ENCODE results near the gene MAP4K3.

DNA sequence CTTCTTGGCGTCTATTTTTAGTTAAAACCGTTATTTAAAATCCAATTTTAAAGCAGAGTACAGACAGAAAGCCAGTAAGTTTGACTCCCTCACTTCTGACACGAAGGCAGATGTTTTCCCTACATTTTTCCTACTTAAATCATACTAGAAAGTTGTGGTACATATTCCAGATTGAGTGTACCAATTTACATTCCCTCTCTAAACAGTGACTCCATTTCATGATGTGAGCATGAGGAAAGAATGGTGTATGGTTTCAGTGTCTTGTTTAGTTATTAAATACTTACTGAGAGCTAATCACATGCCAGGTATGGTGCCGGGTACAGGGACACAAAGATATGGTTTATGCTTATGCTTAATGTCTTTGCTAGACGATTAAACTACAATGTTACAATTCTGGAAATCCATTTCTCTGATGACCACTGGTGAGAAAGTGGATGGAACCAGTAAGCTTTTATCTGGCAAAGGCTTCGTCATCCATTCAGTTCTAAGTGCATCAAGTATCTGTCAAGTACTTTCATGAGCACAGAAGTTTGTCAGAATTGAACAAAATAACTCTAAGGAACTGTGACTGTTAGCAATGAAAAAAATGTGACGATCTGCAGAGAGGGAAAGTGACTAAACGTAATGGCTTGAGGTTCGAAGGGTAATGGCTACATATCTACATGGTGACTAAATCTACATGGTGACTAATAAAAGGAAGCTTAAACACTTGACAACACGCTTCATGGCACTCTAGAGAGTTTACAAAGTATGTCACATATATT lies 25.7 kb downstream of the MAP4K3 start:
- no peak for TF ChIP-seq POLR2A (IDR thresholded peaks at IDR 0.05)
- TF ChIP-seq, protein P1, sequence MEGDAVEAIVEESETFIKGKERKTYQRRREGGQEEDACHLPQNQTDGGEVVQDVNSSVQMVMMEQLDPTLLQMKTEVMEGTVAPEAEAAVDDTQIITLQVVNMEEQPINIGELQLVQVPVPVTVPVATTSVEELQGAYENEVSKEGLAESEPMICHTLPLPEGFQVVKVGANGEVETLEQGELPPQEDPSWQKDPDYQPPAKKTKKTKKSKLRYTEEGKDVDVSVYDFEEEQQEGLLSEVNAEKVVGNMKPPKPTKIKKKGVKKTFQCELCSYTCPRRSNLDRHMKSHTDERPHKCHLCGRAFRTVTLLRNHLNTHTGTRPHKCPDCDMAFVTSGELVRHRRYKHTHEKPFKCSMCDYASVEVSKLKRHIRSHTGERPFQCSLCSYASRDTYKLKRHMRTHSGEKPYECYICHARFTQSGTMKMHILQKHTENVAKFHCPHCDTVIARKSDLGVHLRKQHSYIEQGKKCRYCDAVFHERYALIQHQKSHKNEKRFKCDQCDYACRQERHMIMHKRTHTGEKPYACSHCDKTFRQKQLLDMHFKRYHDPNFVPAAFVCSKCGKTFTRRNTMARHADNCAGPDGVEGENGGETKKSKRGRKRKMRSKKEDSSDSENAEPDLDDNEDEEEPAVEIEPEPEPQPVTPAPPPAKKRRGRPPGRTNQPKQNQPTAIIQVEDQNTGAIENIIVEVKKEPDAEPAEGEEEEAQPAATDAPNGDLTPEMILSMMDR (IDR thresholded peaks at IDR 0.05), result no peak
